Transverse colon (tissue), 4 donors: ENCODE measurements around the gene LAMC2. TPM values are rescaled to one million over a fixed set of nuclear protein-coding genes. Genes with fewer than 3 reads are reported as not detected.
A peak's percentile ranks its signal among the peaks of the same experiment; 100 is the strongest.

Experiments
- DNase-seq: peaks from one replicate; pipeline ENCODE4 v3.0.0-alpha.2; 2019
- H3K27ac ChIP-seq, 4 donors: fragments of 200-600 bp; sonication (generic); 2 replicates each; pipeline ENCODE4 v1.5.1; 2016 to 2018; ENCODE audit warnings: inconsistent platforms in 4 of 4
- H3K27me3 ChIP-seq: fragments of 200-600 bp; sonication (generic); 2 replicates; pipeline ENCODE4 v1.5.1; 2017; ENCODE audit warnings: inconsistent platforms
- H3K36me3 ChIP-seq, 4 donors: fragments of 200-600 bp; sonication (generic); 2 replicates each; pipeline ENCODE4 v1.5.1; 2017 to 2019; ENCODE audit warnings: inconsistent platforms in 4 of 4
- H3K4me1 ChIP-seq, 4 donors: fragments of 200-600 bp; sonication (generic); 2 replicates each; pipeline ENCODE4 v1.5.1; 2017 to 2020; ENCODE audit warnings: inconsistent platforms in 4 of 4
- H3K4me3 ChIP-seq, 4 donors: fragments of 200-600 bp; sonication (generic); 1 replicate in 1 of 4; 2 replicates in 3 of 4; pipeline versions ENCODE4 v1.5.1 to v1.6.1; 2017 to 2019; ENCODE audit warnings: inconsistent platforms in 4 of 4
- H3K9me3 ChIP-seq, 2 donors: fragments of 200-600 bp; sonication (generic); 2 replicates each; pipeline ENCODE4 v1.5.1; 2017 to 2019; ENCODE audit warnings: inconsistent platforms in 2 of 2
- CTCF ChIP-seq, 5 experiments: fragments of 200-600 bp in 3 of 5; fragments of 450-650 bp in 2 of 5; sonication (generic) in 3 of 5; IDR thresholded peaks; 1 replicate in 2 of 5; 2 replicates in 3 of 5; pipeline ENCODE4 v1.5.1; 2016 to 2017; ENCODE audit warnings: antibody characterized with exemption in 5 of 5, inconsistent platforms in 3 of 5, mild to moderate bottlenecking in 2 of 5, moderate library complexity in 1 of 5
- EP300 ChIP-seq: sonication (generic); formaldehyde crosslinking; IDR thresholded peaks from one replicate; pipeline ENCODE4 v1.6.1; 2017; ENCODE audit warnings: antibody characterized with exemption, low read depth
- POLR2A ChIP-seq: fragments of 450-650 bp; IDR thresholded peaks from one replicate; pipeline ENCODE4 v1.6.1; 2016; ENCODE audit warnings: antibody characterized with exemption, mild to moderate bottlenecking, moderate library complexity
- POLR2AphosphoS5 ChIP-seq, 3 donors: sonication (generic); formaldehyde crosslinking; IDR thresholded peaks; one replicate each; pipeline ENCODE4 v1.6.1; 2016; ENCODE audit warnings: antibody characterized with exemption in 3 of 3
- WGBS, 2 donors: methylation state at CpG; one replicate each; pipeline ENCODE4 v1.1.5; 2018; ENCODE audit warnings: low coverage in 1 of 2; 5-methylcytosine and 5-hydroxymethylcytosine counted together
- in situ Hi-C, 4 donors: fragments of 200-750 bp; cut with MboI; loops; one replicate each; pipeline versions ENCODE4 v1.15.0 to v1.15.1; 2017; ENCODE audit warnings: low sequenced_read_pairs in 3 of 4, low pct_ligation_motif_present in 1 of 4, low pct_unique_long_range_greater_than_20kb in 1 of 4
- intact Hi-C: fragments of 100-400 bp; cut with DNase I; formaldehyde crosslinking; loops from one replicate; pipeline ENCODE4 v1.15.1; 2023; ENCODE audit warnings: low total_unique reads
- total RNA-seq, 4 donors: library from RNA; depleted of rRNA; stranded (reverse); fragments of >200 nt; gene quantifications; one replicate each; pipeline ENCODE4 v1.1.0, GENCODE V29; 2016

The LAMC2 gene
- total RNA-seq, 4 donors from 2014 or later: 9.7 to 25.9 (median 16.1) TPM

GRCh38 chr1:183199304-183199703, 13.2 kb downstream of the LAMC2 start:
- intact Hi-C loops (no loop called here), in situ Hi-C loops (no loop called here)
- H3K36me3 ChIP-seq: no peaks in the 10 kb centered on the region
- peaks cover 0 to 14% (median 7%) of the 10 kb centered on the region in 4 donors for H3K4me1 ChIP-seq
- 85 to 93% methylated on average over 2 to 3 of the region's 3 CpGs for WGBS, 2 donors
- no peak for TF ChIP-seq POLR2AphosphoS5 (IDR thresholded peaks at IDR 0.05)
- no peak for TF ChIP-seq EP300
- TF ChIP-seq POLR2A: no peak
- no peak for TF ChIP-seq CTCF (IDR thresholded peaks at IDR 0.05)
- H3K27me3 ChIP-seq: no peaks in the 10 kb centered on the region
- H3K27ac ChIP-seq: no peak overlapping the region
- no peak overlapping the region for H3K4me3 ChIP-seq
- H3K9me3 ChIP-seq: no peaks in the 10 kb centered on the region
- no peak for DNase-seq

DNA sequence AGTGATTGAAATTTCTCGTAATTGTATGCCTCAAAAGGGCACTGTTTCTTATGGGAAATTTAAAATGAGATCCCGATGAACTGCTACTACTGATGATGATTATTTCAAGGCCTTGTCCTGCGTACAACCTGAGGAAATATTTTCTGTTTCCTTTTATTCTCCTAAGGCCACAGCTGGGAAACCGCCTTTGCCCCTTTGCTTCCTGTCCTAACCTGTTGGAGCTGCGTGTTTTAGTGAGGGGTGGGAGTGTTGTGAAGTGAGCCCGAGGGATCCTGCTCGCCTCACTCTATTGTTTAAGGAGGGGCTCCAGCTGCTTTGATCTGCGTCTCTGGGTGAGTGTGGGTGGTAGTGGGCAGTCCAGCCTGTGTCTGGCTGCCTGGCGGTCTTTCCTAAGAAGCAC, 14.4 kb downstream of the LAMC2 start:
- no peak overlapping the region for H3K27ac ChIP-seq
- TF ChIP-seq POLR2A: no peak
- TF ChIP-seq CTCF (IDR thresholded peaks at IDR 0.05): no peak
- no peak for TF ChIP-seq EP300
- no peak for TF ChIP-seq POLR2AphosphoS5 (IDR thresholded peaks at IDR 0.05)
- H3K4me1 ChIP-seq: peaks cover 0 to 5% (median 2%) of the 10 kb centered on the region in 4 donors
- in situ Hi-C loops: no loop called here
- 90 to 100% methylated on average over 1 to 9 of the region's 9 CpGs for WGBS, 2 donors
- intact Hi-C loops: no loop called here
- DNase-seq: no peak
- H3K27me3 ChIP-seq: no peaks in the 10 kb centered on the region
- no peaks in the 10 kb centered on the region for H3K9me3 ChIP-seq
- no peaks in the 10 kb centered on the region for H3K36me3 ChIP-seq
- no peak overlapping the region for H3K4me3 ChIP-seq

DNA sequence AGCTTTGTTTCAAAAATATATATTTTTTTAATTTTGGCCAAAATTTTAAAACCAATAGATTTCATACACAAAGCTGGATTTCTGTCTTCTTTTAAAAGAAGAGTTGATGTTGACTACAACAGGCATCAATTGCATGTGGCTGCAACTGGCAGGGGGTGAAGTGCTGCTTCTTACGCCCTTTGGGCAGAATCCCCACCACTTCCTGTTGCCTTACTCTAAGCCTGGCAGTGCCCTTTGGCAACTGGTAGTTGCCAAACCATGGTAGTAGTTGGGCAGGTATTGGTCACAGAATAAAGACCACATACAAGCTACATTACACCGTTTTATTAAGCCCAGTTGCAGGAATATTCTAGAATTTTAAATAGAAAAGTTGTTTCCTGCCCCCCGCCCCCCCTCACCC, 17.0 kb downstream of the LAMC2 start:
- TF ChIP-seq EP300 (no peak), POLR2AphosphoS5 (IDR thresholded peaks at IDR 0.05) (no peak), CTCF (IDR thresholded peaks at IDR 0.05) (no peak), POLR2A (no peak)
- Histone ChIP-seq H3K4me3 (no peak overlapping the region), H3K27me3 (no peaks in the 10 kb centered on the region), H3K9me3 (no peaks in the 10 kb centered on the region), H3K27ac (no peak overlapping the region), H3K4me1 (peaks cover 0 to 4% (median 0%) of the 10 kb centered on the region in 4 donors), H3K36me3 (no peaks in the 10 kb centered on the region)
- intact Hi-C loops: no loop called here
- in situ Hi-C loops: no loop called here
- 67 to 78% methylated on average over 3 of the region's 3 CpGs for WGBS, 2 donors
- DNase-seq: no peak

- DNase-seq: no peak
- in situ Hi-C loops (no loop called here), intact Hi-C loops (no loop called here)
- TF ChIP-seq EP300 (peak; percentile 43), POLR2AphosphoS5 (IDR thresholded peaks at IDR 0.05) (peak; percentile 38 to 76 (median 61)), CTCF (IDR thresholded peaks at IDR 0.05) (no peak), POLR2A (no peak)
- no peaks in the 10 kb centered on the region for H3K36me3 ChIP-seq
- H3K27me3 ChIP-seq: no peaks in the 10 kb centered on the region
- no peaks in the 10 kb centered on the region for H3K9me3 ChIP-seq
- no peak overlapping the region for H3K4me3 ChIP-seq
- 74 to 86% methylated on average over 1 to 3 of the region's 3 CpGs for WGBS, 2 donors
- peaks cover 0 to 4% (median 2%) of the 10 kb centered on the region in 4 donors for H3K4me1 ChIP-seq
- H3K27ac ChIP-seq: peak overlapping the region; percentile 24 to 54 (median 32)
Observed at GRCh38 chr1:183205196-183205781, 19.2 kb downstream of the LAMC2 start.
